Measurements from ENCODE around the gene CFAP161.
"Not testable (repeated sequence)": the region's sequence is repeated elsewhere in the genome, so short reads cannot be mapped to it uniquely, and the experiment has no call there.

The CFAP161 gene

DNA sequence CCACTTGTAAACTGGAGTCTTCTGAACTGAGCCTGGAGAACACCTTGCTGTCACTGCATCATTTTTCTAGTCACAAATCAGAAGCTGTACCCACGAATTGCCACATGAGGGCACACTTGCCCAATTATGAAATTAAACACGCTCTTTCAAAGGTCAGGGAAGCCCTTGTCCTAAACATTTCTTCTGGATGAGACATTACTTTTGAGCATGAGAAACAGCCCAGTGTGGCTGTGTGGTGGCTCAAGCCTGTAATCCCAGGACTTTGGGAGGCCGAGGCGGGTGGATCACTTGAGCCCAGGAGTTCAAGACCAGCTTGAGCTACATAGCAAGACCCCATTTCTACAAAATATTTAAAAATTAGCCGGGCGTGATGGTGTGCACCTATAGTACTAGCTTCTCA lies 27.5 kb upstream of the CFAP161 start:
- DNase-seq (ENCODE audit: low read depth in 2 of 3, low spot score in 2 of 3), result no peak

DNA sequence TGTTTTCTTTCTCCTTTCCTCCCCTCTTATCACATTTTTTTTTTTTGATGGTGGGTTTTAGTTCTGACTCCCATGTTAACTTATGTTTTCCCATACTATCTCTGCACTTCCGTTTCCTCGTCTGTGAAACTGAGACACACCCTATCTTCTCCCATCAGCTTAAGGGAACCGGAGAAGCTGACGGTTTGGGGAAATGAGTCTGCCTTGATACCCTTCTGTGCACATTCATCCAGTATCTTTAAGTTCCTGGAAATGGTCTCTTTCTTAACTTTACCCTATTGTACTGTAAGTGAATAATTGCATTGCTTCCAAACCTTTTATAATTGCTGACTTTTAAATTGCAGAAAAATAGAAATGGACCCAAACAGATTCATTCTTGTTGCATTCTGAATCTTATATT lies 26.2 kb upstream of the CFAP161 start:
- no peak for DNase-seq (ENCODE audit: low read depth in 2 of 3, low spot score in 2 of 3)

DNA sequence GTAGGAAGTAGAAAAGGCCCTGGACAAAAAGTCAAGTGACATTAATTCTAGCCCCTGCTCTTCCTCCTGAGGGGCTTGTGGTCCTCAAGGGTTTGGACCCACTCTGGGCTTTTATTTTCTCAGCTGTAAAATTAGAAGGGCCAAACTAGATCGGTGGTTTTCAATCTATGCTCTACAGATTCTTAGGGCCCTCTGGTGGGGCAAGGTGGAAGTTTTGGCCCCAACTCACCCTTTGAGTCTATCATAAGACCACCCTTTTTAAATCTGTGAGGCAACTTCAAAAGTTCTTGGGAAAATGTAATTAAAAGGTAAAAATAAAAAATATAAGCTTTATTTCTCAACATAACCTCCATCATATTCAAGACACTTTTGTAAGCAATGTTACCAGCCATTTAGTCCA lies 25.6 kb upstream of the CFAP161 start:
- DNase-seq (ENCODE audit: low read depth in 2 of 3, low spot score in 2 of 3), result no peak

DNA sequence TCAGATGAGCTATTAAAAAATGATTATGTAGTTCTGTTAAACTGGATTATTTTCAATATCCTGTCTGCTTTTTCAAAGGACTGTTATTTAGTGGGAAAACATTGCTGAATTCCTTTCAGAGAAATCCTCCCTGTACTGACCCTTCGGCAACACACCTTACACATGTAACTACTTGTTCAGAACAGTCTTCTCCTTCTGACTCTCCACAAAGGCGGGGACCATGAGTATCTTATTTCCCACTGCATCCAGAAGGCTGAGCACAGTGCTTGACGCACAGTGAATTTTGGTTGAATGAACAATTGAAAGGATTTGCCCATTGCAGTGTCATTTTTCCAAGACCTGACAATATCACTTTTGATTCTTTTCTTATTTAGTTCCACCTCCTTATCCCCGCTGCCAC lies 23.1 kb upstream of the CFAP161 start:
- DNase-seq (ENCODE audit: low read depth in 2 of 3, low spot score in 2 of 3), result no peak

DNA sequence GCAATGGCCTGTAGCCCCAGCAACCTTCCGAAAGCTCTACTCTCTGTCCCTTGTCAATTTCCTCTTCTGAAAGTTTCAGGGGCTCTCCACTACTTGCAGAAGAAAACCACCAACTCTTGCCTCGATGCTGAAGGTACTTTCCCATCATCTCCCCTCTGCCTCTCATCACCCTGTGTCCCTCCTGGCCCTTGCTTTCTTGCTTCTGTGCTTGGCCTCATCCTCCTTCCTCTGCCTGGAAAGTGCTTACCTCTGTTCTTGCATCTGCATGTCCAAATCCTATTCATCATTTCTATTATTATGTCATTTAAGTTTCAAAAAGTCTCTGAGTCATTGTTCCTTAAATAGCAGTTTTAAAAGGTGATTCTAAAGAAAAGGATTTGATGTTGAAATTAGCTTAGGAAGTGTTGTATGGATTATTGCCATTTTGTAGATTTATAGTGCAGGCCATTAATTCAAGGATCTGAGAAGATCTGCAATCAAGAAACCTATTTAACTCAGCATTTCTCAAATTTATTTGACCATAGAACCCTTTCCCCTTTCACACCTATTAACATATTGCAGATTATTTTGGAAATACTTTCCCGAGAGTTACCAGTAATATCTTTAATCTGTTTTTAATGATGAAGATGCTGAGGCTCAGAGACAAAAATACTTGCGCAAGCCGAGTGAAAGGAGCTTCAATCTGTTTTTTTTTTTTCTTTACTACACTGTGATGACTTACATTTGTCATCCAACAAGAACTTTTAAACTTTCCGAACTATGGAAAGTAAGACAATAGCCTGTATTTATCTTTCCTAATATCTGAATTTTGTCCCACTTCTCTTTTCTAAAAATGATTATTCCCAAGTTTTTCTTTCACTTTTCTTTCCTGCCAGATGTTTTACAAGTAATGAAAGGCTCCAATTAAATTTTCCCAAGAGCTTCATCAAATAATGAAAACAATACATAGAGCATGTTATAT lies 22.3 kb upstream of the CFAP161 start:
- no peak for DNase-seq (ENCODE audit: low read depth in 2 of 3, low spot score in 2 of 3)

DNA sequence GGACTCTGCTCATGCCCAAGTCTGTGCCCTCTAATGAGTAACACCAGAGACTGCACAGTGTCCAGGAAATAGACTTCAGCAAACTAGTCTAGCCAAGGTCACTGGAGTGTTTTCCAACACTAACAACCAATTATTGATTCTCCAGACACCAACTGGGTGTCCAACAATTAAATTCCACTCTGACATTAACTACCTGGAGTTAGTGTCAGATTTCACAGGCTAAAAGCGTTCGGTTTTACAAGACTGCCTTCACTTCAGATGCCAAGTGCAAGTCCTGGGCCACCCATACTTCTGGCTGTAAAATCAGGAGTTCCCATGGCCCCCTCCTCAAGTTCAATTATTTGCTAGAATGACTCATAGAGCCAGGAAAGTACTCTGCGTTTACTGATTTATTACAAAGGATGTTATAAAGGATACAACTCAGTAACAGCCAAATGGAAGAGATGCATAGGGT lies 20.8 kb upstream of the CFAP161 start:
- DNase-seq (ENCODE audit: low read depth in 2 of 3, low spot score in 2 of 3), result no peak

DNA sequence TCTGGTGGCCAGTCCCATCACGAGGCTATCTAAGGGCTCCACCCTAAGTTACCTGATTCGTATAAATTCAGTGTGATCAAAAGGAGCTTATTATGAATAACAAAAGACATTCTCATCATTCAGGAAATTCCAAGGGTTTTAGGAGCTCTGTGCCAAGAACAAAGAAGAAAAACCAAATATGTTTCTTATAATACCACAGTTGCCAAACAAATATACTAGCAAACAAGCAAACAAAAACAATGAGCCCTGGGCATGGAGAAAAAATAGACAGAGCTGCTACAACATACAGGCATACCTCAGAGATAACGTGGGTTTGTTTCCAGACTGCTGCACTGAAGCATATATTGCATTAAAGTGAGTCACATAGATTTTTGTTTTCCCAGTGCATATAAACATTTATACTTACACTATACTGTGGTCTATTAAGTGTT lies 20.2 kb upstream of the CFAP161 start:
- no peak for DNase-seq (ENCODE audit: low read depth in 2 of 3, low spot score in 2 of 3)

DNA sequence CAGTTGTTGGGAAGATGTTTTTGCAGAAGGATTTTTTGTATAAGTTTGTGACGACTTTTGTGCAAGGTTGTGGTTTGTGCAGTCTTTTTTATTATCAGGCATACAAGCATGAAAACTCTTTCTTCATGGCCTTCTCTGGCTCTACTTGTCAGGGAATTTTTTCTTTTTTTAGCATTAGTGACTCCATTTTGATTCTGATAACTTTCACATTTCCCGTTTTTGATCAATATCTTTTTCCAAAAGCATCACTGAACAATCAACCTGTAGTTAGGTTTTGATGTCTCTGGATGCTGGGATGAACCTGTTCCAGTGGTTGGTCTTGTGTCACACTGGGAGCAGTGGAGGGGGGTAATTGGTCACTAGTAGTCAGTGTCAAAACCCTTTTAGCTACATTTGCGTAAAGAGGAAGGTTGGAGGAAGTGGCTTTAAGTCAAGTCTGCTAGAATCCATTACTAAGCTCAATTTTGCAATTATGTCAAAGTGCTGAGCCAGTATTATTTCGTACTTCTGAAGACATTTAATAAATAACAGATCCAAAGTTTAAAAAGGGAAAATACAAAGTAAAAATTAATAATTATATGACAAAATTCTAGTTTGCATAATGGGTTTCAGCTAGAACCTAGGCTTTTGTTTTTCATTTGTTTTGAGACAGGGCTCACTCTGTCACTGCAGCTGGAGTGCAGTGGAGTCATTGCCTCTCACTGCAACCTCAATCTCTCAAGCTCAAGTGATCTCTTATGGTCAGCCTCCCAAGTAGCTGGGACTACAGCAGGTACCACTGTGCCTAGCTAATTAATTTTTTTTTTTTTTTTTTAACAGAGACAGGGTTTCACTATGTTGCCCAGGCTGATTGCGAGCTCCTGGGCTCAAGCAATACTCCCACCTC lies 18.8 kb upstream of the CFAP161 start:
- DNase-seq (ENCODE audit: low read depth in 2 of 3, low spot score in 2 of 3), result no peak

DNA sequence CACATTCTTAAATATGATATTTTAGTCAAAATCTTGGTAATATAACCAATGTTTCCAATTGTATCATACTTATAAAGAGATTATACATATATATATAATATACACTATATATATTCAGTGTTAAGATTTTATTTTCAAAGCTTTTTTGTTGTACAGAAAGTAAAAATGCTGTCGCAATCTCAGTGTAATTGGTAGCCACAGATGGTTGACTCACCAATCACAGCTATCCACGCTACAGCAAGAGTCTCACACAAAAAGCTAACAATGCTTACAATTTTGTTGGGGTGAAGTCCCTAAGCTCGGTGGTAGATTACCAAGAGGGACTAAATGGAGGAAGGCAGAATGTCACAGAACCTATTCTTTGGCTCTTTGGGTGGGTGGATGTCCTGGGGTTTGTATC lies 16.9 kb upstream of the CFAP161 start:
- no peak for DNase-seq (ENCODE audit: low read depth in 2 of 3, low spot score in 2 of 3)

DNA sequence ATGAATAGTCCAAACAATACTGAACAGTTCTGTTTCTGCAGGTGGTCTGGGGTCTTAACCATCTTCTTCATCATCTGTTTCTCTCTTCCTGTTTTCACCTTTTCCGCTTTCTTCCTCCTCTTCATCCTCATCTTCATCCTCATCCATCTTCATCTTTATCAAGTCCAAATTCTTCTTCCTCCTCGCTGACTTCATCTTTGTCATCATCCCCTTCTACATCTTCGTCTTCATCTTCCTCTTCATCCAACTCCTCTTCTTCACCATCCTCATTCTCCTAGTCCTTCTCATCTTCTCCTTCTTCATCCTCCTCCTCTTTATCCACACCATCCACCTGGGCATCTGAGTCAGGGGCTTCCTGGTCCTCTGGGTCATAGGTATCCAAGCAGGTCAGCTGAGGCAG lies 16.5 kb upstream of the CFAP161 start:
- DNase-seq (ENCODE audit: low read depth in 2 of 3, low spot score in 2 of 3), result no peak

DNA sequence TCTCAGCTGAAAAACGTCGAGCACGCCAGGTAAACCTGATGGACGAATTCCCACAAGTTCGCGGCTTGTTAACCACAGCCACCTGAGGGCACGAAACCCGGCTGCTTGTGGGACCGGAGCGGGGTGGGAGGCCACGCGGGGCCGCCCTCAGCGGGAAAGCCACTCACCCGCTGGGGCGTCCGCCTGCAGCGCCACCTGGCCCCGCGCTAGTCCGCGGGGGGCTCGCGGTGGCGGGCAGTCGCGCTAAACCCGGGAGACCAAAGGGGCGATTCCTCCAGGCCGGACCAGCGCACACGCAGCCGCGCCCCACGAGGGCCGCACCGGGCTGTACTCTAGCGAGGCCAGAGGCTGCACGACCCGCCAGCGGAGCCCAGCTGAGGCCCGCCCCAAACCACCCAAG lies 15.7 kb upstream of the CFAP161 start:
- no peak for DNase-seq (ENCODE audit: low read depth in 2 of 3, low spot score in 2 of 3)

DNA sequence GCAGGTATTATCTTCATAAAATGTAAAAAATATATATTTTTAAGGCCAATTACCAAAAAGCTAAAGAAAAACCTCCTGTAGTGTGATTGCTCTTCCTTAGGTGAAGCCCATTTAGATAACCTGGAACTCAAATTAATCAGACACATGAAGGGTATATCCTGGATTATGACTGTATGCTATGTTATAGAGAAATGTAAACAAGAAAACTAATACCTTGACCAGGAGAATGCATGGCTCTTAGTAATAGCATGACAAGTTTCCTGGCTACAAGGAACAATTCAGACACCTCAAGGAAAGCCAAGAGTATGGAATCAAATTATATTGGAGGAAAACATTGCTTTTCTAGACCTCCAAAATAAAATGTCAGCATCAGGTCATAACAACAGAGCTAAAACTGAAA lies 14.0 kb upstream of the CFAP161 start:
- DNase-seq (ENCODE audit: low read depth in 2 of 3, low spot score in 2 of 3), result no peak

DNA sequence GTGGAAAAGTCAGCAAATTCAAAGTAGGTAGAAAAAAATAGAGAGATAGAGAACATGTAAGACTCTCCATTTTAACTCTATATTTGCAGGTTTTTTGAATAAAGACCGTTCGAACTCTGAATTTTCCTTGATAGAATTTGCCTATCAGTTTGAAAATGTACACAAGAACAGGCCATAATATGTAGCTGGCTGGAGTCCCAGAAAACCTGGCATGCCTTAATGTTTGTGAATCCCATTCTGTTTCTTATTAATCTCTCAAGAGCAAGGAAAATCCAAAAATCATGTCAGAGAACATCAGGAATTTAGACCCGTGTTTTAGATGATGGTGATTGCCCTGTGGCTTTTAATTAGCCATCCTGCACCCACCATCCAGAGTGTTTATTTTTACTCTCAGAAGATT lies 7.2 kb upstream of the CFAP161 start:
- no peak for DNase-seq (ENCODE audit: low read depth in 2 of 3, low spot score in 2 of 3)

DNA sequence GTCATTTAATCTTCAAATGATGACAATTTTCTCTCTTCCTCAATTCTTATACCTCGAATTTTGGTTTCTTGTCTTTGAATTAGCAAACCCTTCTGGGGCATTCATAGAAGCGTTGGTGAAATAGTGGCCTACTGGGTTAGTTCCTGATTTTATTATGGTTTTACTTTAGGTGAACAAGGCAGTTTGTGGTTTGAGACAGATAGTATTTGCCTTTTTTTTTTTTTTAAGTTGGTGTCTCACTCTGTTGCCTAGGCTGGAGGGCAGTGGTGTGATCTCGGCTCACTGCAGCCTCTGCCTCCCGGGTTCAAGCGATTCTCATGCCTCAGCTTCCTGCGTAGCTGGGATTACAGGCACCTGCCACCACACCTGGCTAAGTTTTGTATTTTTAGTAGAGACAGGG lies 7.4 kb downstream of the CFAP161 start:
- DNase-seq (ENCODE audit: low read depth in 2 of 3, low spot score in 2 of 3), result not testable (repeated sequence)

DNA sequence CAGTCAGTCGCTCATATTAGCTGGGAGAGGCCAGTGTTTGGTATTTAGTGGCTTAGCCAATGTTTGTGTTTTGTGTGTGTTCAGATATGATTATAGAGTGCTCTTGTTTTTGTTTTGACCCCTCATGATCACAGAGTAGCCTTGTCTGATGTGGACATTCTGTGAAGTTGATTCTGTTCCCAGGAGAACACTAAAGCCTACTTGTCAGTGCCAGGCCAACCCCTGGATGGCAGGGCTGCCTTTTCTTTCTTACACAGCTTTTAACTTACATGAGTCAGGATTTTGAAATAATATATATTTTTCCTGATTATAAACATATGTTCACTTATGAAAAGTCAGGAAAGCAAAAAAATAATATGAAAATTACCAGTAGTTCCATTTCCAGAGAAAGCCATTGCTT lies 11.9 kb downstream of the CFAP161 start:
- DNase-seq (ENCODE audit: low read depth in 2 of 3, low spot score in 2 of 3), result no peak

DNA sequence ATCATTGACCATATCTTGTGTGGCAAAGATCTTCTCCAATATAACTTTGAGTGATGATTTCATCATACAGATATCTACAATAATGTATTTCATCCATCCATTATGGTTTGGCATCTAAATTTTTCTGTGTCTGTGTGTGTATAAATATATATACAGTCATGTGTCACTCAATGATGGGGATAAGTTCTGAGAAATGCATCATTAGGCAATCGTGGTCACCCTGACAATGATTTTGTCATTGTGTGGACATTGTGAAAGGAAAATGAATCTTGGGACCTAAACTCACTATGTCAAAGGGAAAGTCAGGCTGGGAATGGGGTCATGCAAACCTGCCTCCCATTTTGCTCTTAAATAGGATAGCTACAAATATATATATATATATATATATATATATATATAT lies 12.4 kb downstream of the CFAP161 start:
- no peak for DNase-seq (ENCODE audit: low read depth in 2 of 3, low spot score in 2 of 3)

DNA sequence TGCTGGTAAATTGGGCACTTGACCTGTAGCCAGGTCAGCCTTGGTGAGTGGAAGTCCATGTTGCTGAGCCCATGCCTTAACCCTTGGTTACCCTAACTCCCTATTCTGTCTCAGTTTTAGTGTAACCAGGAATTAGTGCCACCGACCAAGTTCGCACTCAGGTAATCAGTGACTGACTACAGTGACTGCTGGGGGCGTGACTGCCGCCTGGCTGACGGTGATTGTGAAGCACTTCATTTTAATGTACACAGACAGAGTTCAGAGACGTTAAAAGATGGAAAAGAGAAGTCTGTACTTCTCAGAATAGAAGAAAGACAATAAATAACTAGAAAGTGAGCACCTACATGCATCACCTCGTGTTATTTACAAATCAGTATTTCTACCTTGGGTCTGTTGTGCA lies 17.3 kb downstream of the CFAP161 start:
- no peak for DNase-seq (ENCODE audit: low read depth in 2 of 3, low spot score in 2 of 3)

DNA sequence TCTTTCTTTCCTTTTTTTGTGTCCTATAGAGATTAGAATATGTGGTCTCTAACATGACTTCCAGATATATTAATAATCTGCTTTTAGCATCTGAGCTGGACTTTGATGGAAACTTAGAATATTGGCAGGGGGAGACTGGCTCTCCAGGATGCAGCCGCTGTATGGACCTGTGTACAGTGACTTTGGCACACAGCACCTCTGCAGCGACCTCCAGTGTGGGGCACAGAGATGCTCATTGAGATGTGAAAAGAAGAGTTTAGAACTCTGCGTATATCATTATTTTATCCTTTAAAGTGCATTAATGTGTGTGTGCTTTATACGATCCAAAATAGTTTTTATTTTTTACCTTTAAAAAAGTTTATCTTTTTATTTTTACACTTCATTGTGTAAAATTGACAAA lies 18.3 kb downstream of the CFAP161 start:
- DNase-seq (ENCODE audit: low read depth in 2 of 3, low spot score in 2 of 3), result no peak

DNA sequence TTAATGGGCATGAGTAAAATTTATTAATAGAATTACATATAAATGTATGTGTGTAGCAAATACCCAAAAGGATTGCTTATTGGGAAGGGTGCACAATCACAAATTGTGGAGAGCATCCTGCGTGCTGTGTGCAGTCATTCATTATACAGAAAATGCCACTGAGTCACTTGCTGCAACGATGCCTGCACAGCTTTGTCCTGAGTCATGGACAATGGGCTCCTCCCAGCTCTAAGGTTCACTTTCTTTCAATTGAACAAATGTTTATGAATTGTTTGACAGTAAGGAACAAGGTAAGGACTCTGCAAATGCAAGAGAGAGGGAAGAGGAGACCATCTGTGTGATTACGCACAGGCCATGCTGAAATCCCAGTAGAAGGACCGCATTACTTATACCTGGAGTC lies 18.7 kb downstream of the CFAP161 start:
- DNase-seq (ENCODE audit: low read depth in 2 of 3, low spot score in 2 of 3), result no peak

DNA sequence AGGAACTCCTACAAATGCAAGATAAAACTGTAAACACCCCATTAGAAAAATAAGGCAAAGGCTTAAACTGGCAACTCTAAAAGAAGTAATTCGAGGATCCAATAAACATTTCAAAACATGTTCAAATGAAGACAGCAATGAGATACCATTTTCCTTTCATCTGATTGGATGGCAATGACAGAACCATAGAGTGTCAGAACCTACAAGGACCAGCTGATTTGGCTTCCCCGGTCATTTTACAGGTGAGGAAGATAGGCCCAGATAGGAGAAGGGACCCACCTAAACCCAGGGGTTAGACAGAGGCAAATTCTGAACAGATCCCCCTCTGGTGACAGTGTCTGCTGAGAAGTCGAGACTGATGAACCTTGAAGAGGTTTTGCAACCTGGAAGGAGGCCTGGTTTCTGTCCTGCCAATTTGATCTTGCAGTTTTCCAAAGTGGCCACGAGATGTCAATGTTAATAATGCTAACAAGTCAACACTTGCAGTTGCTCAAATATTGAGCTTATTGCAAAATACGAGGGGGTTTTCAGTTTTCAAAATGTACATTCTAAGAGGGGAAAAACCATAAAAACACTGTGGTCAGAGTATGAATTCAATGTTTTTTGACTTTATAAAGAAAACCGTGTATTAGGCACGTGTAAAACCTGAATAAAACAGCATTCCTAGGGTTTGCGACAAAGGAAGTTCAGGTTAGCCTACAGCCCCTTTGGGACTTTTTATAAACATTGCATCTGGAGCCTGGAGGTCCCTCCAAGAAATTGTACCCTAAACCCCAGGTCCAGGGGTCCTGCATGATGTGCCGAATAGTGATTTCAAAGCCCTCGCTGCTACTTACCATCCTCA lies 21.5 kb downstream of the CFAP161 start:
- no peak for DNase-seq (ENCODE audit: low read depth in 2 of 3, low spot score in 2 of 3)

DNA sequence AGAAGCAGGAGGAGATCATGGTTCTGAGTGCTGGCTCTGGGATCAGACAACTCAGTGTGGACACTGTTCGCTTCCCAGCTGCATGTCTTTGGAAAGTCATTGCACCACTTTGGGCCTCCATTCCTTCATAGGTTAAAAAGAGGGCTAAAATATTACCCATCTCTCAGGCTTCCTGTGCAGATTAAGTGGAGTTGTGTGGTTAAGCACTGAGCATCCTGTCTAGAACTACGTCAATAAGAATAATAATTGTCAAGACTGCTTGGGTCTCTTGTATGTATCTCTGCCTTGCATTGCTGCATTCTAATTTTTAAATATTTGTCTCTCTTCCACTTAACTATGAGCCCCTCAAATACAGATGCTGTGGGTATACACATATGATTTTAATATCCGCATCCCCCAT lies 22.3 kb downstream of the CFAP161 start:
- no peak for DNase-seq (ENCODE audit: low read depth in 2 of 3, low spot score in 2 of 3)

Measured in activated CD8-positive, alpha-beta memory T cell treated with anti-CD3 and anti-CD28 coated beads for 48 hours (primary cell).